DND-41 (cell line): ENCODE data around the gene ZDHHC6.

Experiments
- EZH2 ChIP-seq: IDR thresholded peaks from 3 replicates; pipeline ENCODE4 v1.6.1; 2012; ENCODE audit warnings: borderline replicate concordance, low read depth, mild to moderate bottlenecking, moderate library complexity, low read length, inconsistent platforms; ENCODE audit not compliant: severe bottlenecking
- TF ChIP-seq, protein P1 (sequence below): IDR thresholded peaks from 2 replicates; pipeline ENCODE4 v1.5.1; 2012; ENCODE audit warnings: borderline replicate concordance, low read length, moderate library complexity, mild to moderate bottlenecking; ENCODE audit not compliant: poor library complexity, severe bottlenecking; ENCODE audit errors: extremely low read depth

DNA sequence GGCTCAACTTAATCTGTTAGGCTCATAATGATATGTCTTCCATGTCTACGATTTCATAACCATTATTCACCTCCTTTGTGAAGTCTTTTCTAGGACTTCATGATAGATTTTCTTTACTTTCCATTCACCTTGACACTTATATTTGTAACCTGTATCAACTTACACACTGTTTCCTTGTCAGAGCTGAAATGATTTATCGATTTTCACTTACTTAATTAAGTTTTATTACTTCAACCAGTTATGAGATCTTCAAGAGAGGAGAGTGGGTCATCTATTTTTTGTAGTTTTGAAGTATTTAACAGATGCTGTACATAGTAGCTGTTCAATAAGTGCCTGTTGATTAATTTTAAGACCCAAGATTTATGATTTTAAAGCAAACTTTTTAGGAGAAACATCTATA is 37.7 kb upstream of the ZDHHC6 start:
- TF ChIP-seq, protein P1, sequence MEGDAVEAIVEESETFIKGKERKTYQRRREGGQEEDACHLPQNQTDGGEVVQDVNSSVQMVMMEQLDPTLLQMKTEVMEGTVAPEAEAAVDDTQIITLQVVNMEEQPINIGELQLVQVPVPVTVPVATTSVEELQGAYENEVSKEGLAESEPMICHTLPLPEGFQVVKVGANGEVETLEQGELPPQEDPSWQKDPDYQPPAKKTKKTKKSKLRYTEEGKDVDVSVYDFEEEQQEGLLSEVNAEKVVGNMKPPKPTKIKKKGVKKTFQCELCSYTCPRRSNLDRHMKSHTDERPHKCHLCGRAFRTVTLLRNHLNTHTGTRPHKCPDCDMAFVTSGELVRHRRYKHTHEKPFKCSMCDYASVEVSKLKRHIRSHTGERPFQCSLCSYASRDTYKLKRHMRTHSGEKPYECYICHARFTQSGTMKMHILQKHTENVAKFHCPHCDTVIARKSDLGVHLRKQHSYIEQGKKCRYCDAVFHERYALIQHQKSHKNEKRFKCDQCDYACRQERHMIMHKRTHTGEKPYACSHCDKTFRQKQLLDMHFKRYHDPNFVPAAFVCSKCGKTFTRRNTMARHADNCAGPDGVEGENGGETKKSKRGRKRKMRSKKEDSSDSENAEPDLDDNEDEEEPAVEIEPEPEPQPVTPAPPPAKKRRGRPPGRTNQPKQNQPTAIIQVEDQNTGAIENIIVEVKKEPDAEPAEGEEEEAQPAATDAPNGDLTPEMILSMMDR: no peak
- TF ChIP-seq EZH2: no peak
